Left forelimb (tissue), 1 donor: Measurements from ENCODE around the gene PSAP.

Experiments used
- DNase-seq: peaks from one replicate; pipeline ENCODE4 v3.0.0-alpha.2; 2018; ENCODE audit warnings: low spot score

Gene PSAP

GRCh38 chr10:71766717-71767419, 84.2 kb downstream of the PSAP start:
- no peak for DNase-seq
